IPS-18a (cell line): ENCODE data around the gene CAMP.

ENCODE experiments used
- H3K27ac ChIP-seq: one replicate; pipeline ENCODE4 v1.5.1; 2013; ENCODE audit warnings: low read length
- H3K27me3 ChIP-seq: one replicate; pipeline ENCODE4 v1.6.1; 2013; ENCODE audit warnings: mild to moderate bottlenecking, low read length; ENCODE audit not compliant: control insufficient read depth, insufficient read depth
- H3K36me3 ChIP-seq: one replicate; pipeline ENCODE4 v1.6.1; 2013; ENCODE audit warnings: low read depth, low read length; ENCODE audit not compliant: control insufficient read depth
- H3K4me1 ChIP-seq: one replicate; pipeline ENCODE4 v1.6.1; 2013; ENCODE audit warnings: low read depth, low read length; ENCODE audit not compliant: control insufficient read depth
- H3K4me3 ChIP-seq: one replicate; pipeline ENCODE4 v1.5.1; 2013; ENCODE audit warnings: low read length
- H3K9ac ChIP-seq: one replicate; pipeline ENCODE4 v1.6.1; 2013; ENCODE audit warnings: mild to moderate bottlenecking, low read length, moderate library complexity
- H3K9me3 ChIP-seq: one replicate; pipeline ENCODE4 v1.6.1; 2013; ENCODE audit warnings: low read depth, low read length; ENCODE audit not compliant: control insufficient read depth

Gene CAMP

GRCh38 chr3:48222616-48223513 lies at the start of gene CAMP:
TSS of gene CAMP (plus strand) at chr3:48223495. CDS start at chr3:48223512, 17 bp downstream.
- H3K27ac ChIP-seq: no peak within 1 kb of the TSS
- H3K27me3 ChIP-seq: no peaks in the 10 kb centered on the region
- H3K36me3 ChIP-seq: no peaks in the 10 kb centered on the region
- no peak within 1 kb of the TSS for H3K4me3 ChIP-seq
- no peaks in the 10 kb centered on the region for H3K4me1 ChIP-seq
- H3K9ac ChIP-seq: no peak within 1 kb of the TSS
- no peaks in the 10 kb centered on the region for H3K9me3 ChIP-seq

- H3K4me3 ChIP-seq: no peak overlapping the region
- peaks cover 97% of the 10 kb centered on the region for H3K36me3 ChIP-seq
Observed at GRCh38 chr3:48178072-48178471, 45.2 kb upstream of the CAMP start.

DNA sequence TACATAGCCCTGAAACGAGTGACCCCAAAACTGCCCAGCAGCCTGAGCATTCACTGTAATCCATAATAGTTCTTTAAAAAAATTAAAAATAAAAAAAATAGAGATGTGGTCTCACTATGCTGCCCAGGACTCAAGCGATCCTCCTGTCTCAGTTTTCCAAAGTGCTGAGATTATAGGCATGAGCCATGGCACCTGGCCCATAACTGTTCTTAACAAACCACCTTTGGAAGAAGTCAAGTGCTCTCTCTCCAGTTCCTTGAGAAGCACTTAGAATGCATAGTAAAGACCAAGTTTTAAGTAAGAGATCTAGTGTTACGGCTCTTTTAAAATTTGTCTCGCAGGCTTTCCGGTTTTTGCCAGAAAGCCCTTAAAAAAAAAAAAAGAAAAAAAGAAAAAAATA lies 43.3 kb upstream of the CAMP start:
- no peak overlapping the region for H3K27ac ChIP-seq
- H3K36me3 ChIP-seq: peaks cover 97% of the 10 kb centered on the region
- no peak overlapping the region for H3K4me3 ChIP-seq
- H3K4me1 ChIP-seq: no peaks in the 10 kb centered on the region
- no peak overlapping the region for H3K9ac ChIP-seq
- no peaks in the 10 kb centered on the region for H3K27me3 ChIP-seq
- H3K9me3 ChIP-seq: no peaks in the 10 kb centered on the region

More at GRCh38 chr3:48178072-48178471, 45.2 kb upstream of the CAMP start:
- Histone ChIP-seq H3K27me3 (no peaks in the 10 kb centered on the region), H3K27ac (no peak overlapping the region), H3K9me3 (no peaks in the 10 kb centered on the region), H3K9ac (no peak overlapping the region), H3K4me1 (no peaks in the 10 kb centered on the region)

DNA sequence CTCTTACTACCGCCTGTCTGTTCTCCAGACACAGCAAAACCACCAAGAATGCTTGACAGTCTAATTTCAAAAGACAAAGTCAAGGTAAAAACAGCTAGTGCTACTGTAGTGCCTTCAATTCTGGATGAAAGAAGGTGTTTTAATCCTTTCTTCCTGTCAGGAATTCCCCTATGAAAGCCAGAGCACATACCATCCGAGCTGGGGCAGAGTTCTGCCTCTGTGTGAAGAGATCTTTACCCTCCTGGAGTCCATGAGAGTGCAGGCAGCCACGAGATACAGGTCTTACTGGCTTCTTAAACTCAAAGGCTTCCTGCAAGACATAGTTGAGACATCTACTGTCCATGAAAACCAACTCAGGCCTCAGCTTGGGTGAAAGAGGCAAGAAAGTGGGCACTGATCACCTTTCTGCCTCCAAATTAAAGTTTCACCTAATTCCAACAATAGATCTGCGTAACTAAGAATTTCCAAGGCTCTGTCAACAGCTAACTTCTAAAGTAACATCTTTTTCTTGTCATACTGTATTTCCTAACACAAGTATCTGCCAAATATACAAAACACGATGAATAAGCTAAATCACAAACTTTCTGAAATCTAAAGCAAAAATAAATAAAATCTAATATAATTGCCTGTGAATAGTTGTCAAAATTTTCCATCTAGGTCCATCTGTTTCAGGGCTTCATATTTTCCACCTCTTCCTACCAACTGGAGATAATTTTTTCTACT lies 42.6 kb upstream of the CAMP start:
- Histone ChIP-seq H3K9ac (no peak overlapping the region), H3K27ac (no peak overlapping the region), H3K9me3 (no peaks in the 10 kb centered on the region), H3K36me3 (peaks cover 98% of the 10 kb centered on the region), H3K4me1 (no peaks in the 10 kb centered on the region), H3K4me3 (no peak overlapping the region), H3K27me3 (no peaks in the 10 kb centered on the region)

- no peaks in the 10 kb centered on the region for H3K9me3 ChIP-seq
- H3K4me3 ChIP-seq: no peak overlapping the region
- no peaks in the 10 kb centered on the region for H3K27me3 ChIP-seq
- peaks cover 69% of the 10 kb centered on the region for H3K36me3 ChIP-seq
- H3K4me1 ChIP-seq: peaks cover 8% of the 10 kb centered on the region
- no peak overlapping the region for H3K27ac ChIP-seq
- no peak overlapping the region for H3K9ac ChIP-seq
Observed at GRCh38 chr3:48184299-48184698, 39.0 kb upstream of the CAMP start.

- H3K27ac ChIP-seq: no peak overlapping the region
- no peak overlapping the region for H3K9ac ChIP-seq
- no peak overlapping the region for H3K4me3 ChIP-seq
- no peaks in the 10 kb centered on the region for H3K9me3 ChIP-seq
- H3K27me3 ChIP-seq: no peaks in the 10 kb centered on the region
- peaks cover 9% of the 10 kb centered on the region for H3K4me1 ChIP-seq
- H3K36me3 ChIP-seq: peaks cover 60% of the 10 kb centered on the region
Observed at GRCh38 chr3:48185129-48185528, 38.2 kb upstream of the CAMP start.

DNA sequence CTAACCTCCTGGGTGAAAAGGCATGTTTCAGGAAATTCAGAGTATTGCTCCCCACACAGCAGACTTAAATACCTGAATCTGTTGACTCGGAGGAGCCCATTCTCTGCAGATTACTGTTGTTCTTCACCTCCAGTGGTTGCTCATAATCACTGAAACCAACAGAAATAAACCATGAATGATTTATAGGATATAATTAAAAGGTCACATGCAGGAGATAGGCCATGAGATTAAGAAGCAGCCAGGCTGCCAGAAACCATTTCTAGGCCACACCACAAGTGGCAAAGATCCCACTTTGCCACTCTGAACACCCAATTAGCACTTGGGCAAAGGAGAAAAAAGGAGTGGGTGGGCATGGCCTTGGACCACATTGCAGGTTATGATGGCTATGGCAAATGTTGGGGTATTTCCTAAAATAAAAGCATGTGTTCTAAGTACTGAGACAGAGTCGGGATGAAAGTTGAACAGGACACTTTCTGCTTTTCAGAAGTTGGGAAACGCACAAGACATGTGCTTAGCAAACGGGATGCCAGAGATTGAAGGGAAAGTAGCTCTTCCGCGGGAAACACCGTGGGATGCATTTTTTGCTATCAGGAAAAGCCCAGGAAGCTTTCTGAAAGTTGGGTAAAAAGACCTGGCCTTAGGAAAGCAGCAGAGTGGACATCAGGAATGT lies 36.5 kb upstream of the CAMP start:
- Histone ChIP-seq H3K9ac (peak overlapping the region; percentile 95), H3K36me3 (peaks cover 44% of the 10 kb centered on the region), H3K4me1 (peaks cover 15% of the 10 kb centered on the region), H3K9me3 (no peaks in the 10 kb centered on the region), H3K27me3 (no peaks in the 10 kb centered on the region), H3K4me3 (peak overlapping the region; percentile 94), H3K27ac (no peak overlapping the region)

GRCh38 chr3:48187301-48187578 lies 36.1 kb upstream of the CAMP start:
- Histone ChIP-seq H3K27ac (no peak overlapping the region), H3K4me3 (peak overlapping the region; percentile 94), H3K36me3 (peaks cover 40% of the 10 kb centered on the region), H3K4me1 (peaks cover 15% of the 10 kb centered on the region), H3K27me3 (no peaks in the 10 kb centered on the region), H3K9ac (peak overlapping the region; percentile 95), H3K9me3 (no peaks in the 10 kb centered on the region)

DNA sequence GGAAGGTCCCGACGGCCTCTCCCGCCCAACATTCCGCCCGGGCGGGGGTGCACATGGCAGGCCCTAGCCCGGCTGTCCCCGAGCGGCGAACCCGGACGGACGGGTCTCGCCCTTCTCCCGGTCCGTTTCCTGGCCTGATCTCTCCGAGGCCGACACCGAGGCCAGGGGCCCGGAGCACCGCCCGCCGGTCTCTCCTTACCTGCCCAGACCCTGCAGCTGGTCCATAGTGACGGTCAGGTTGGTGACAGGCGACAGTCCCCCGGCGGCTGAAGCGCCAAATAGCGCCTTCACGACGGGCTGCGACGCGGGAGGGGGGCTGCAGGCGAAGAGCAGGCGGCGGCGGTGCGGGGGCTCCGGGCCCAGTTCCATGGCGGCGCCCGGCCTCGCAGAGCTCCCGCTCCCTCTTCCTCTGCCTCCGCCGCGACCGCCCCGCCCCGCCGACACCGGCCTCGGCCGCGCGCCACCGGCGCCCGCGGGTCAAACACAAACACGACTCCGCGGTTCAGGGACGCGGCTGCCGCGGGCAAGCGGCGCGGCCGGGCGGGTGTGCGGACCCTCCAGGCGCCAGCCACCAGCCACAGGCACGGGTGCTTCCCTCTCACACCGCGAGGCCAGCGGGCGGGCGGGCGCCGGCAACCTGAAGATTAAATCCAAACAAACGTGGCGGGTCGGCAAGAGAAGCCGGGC lies 35.6 kb upstream of the CAMP start:
- H3K9me3 ChIP-seq: no peaks in the 10 kb centered on the region
- H3K4me1 ChIP-seq: peaks cover 15% of the 10 kb centered on the region
- H3K4me3 ChIP-seq: peak overlapping the region; percentile 94
- H3K9ac ChIP-seq: peak overlapping the region; percentile 95
- H3K27me3 ChIP-seq: no peaks in the 10 kb centered on the region
- peak overlapping the region; percentile 73 for H3K27ac ChIP-seq
- peaks cover 35% of the 10 kb centered on the region for H3K36me3 ChIP-seq

- peaks cover 27% of the 10 kb centered on the region for H3K36me3 ChIP-seq
Observed at GRCh38 chr3:48188266-48189201, 34.8 kb upstream of the CAMP start, which contains the start of gene CDC25A. TSS of gene CDC25A (minus strand) at chr3:48188417. CDS start at chr3:48187947, 470 bp downstream.

More at GRCh38 chr3:48188266-48189201, 34.8 kb upstream of the CAMP start, which contains the start of gene CDC25A:
- Histone ChIP-seq H3K9ac (peak within 1 kb of the TSS; percentile 95), H3K4me3 (peak within 1 kb of the TSS; percentile 94), H3K27ac (peak within 1 kb of the TSS; percentile 73), H3K27me3 (no peaks in the 10 kb centered on the region), H3K4me1 (peaks cover 15% of the 10 kb centered on the region), H3K9me3 (no peaks in the 10 kb centered on the region)
